NOMO-1 (cell line): ENCODE results near the gene SUMF1.
"Not testable (repeated sequence)": the region's sequence is repeated elsewhere in the genome, so short reads cannot be mapped to it uniquely, and the experiment has no call there.

Source experiments
- DNase-seq, 2 experiments: peaks; one replicate each; lab custom pipeline; 2025; ENCODE audit not compliant: unreplicated experiment in 2 of 2; lab: John Stamatoyannopoulos, UW

SUMF1 gene

DNA sequence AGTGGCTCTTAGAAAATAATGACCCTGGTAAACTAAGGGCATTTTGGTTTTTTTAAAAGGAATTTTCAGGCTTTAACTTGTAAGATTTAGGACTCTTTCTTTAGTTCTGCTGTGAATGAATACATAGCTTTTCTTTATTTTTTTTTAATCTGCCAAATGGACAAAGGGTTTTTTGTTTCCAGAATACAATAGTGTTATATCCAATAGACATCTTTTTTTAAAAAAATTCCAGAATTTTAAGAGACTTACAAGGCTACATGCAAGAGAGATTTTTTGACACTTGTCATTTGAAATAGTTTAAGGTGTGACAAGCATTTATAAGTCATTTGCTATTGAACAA is 125.8 kb downstream of the SUMF1 start:
- no peak for DNase-seq

DNA sequence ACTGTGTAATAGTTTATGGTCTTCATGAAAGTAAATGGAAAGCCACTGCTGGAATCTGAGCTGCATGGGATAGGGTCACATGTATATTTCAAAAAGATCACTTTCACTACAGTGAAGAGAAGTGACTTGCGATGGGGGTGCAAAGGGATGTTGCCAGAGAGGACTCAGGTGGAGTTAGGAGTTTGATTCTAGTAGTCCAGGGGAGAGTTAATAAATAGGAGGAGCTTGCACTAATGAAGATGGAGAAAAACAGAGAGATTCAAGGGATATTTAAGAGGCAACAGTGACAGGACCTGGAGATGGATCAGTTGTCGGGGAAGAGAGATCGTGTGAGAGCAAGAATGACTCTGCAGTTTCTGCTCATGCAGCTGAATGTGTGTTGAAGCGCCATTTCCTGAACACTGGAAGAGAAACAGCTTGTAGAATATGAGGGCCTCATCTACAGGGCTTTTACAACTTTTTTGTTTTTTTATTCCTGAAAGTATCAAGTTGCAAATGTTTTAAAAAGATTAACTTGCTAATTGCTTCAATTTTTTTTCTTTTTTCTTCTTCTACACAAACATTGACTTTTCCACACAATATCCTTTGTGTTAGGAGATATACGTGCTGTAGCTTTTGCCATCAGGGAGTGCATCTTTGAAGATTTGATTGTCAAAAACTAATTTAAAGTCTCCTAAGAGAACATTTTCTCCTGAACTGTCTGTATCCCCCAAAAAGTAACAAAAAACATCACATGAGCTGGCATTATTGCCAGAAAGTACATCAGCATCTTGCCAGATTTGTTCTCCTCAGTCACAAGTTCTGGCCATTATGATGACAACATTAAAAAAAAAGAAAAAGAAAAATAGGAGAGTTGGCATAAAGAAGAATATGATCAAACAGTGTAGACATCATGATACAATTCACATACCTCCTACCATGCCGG is 126.4 kb downstream of the SUMF1 start:
- DNase-seq = peak in 1 of 2 experiments; percentile 55

DNA sequence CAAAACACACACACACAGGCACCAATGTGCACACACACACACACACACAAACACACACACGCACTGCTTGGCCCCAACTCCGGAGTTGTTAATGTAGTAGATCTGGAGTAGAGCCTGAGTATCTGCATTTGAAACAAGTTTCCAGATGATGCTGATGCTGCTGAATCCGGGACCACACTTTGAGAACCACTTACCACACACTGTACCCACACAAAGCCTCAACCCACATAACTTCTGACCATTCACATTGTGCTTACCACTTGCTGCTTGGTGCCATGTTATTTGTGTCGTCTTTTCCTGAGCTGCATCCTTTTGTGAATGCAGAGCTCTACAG is 127.0 kb downstream of the SUMF1 start:
- DNase-seq = no peak

DNA sequence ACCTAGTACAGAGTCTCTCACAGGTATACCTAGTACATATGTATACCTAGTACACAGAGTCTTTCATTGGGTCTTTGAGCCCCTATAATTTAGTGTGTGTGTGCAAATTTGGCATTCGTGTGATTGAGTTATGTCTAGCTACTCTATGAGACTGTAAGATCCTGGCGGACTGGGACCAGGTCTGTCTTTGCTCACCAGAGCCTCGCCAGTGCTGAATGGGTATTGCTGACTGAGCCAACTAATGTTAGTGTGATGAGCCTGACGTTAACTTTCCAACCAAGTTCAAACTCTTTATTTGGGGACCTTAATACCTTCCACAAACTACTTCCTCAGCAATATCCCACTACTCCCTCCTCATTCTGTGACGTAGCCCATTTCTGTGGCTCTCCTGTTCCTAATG is 128.3 kb downstream of the SUMF1 start:
- no peak for DNase-seq

DNA sequence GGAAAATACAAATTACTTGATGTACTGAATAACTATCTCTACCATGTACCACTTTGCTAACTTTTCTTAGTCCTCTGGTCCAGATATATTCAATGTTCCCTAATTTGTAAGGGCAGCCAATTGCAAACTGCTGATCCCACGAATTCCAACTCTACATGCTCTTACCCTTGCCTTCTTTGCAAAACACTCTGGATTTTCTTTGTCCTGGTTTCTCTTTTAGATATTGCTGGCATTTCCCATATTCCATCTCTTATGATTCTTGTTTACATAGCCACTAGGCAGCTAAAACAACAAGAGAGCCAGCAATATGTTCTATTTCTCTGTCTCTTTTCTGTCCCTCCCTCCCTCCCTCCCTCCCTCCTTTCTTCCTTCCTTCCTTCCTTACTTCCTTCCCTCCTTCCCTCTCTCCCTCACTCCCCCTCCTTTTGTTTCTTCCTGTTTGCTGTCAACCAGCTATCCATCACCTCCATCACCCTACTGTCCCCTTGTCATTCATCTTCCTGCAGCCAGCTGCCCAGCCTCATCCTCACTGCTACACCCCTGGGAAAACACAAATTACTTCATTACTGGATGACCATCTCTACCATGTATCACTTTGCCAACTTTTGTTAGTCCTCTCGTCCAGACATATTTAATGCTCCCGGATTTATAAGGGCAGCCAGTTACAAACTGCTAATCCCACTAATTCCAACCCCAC is 130.1 kb downstream of the SUMF1 start:
- DNase-seq = no peak

DNA sequence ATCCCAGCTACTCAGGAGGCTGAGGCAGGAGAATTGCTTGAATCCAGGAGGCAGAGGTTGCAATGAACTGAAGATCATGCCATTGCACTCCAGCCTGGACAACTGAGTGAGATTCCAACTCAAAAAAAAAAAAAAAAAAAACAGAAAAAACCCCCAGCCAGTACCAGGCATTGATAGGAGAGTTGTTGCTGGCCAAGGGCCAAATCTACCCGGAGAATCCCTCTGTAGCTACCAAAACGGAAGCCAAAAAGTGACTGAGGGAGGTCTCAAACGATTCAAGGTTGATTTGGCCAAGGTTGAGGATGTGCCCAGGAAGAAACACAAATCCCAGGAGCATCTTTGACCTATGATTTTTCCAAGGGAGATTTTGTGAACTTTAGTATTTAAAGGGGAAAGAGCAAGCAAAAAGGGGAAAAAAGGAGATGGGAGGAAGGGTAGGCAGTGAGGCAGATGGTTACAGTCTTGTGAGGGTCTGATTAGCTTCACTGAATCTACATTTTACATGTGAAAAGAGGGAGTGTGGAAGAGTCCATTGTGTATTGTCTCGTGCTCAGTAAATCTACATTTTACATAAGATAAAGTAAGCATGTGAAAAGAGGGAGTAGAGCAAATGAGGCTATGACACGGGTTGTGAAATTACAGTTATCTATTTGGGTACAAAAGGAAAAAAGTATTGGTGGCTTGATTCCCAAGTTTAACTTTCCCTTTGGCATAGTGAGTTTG is 131.1 kb downstream of the SUMF1 start:
- DNase-seq = no peak

DNA sequence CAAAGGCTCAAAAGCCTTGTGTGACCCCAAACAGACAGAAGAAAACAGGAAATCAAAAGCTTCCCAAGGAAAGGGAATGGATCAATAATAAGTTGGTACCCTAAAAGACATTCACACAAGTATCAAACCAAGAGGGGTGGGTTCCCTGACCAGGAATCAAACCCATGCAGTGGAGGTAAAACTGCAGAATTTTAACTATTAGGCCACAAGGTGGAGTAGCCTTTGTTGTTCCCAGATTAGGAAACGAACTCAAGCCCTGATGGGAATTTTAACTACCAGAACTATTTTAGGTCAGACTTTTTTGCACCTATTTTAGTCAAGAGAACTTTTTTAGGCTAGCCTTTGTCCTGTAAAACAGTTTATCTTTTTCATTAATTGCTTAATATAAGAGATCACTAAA is 132.5 kb downstream of the SUMF1 start:
- no peak for DNase-seq

DNA sequence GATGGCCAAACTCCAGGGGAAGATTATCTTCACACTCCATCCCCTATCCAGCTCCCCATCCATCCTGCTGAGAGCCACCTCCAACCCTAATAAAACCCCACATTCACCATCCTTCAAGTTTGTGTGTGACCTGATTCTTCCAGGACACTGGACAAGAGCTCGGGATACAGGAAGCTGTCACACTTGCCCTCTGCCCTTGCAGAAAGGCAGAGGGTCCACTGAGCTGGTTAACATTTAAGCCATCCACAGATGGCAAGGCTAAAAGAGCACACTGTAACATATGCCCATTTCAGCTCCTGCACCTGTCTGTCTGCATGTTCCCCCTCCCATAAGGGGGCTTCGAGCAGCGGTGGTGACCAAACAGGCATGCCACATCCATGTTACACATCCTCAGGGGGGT is 134.1 kb downstream of the SUMF1 start:
- DNase-seq = no peak

DNA sequence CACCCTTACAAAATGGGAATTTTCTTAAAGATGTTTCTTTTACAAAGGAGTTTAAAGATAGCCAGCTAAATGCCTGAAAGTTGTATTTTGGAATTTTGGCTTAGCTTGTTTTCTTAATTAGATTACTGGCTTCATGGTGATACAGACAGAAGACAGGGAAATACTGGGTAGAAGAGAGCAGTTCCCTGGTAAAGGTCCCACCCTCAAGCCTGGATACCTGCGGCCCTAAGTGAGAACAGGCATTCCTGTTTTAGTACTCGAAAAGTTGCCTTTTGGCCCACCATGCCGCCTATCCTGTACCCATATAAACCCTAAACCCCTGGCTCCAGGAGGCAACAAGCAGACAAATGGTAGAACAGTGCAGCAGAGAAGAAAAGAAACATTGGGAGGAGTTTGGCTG is 134.5 kb downstream of the SUMF1 start:
- DNase-seq = no peak

DNA sequence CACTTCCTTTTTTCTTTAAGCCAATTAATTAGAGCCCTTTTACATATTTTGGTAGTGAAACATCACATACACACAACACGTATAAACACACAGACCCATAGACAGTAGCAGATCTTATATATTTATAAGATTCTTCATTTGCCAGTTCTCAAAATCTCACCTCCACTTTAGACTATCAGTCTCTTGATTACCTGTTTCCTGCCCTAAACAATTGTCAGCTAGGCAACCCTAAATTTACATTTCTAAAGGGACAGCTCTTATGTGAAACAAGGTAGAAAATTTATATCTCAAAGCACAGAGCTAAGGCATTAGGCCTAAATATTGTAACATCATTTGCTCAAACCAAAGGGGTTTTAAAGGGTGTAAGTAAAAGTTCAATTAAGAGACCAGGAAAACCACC is 135.0 kb downstream of the SUMF1 start:
- no peak for DNase-seq

DNA sequence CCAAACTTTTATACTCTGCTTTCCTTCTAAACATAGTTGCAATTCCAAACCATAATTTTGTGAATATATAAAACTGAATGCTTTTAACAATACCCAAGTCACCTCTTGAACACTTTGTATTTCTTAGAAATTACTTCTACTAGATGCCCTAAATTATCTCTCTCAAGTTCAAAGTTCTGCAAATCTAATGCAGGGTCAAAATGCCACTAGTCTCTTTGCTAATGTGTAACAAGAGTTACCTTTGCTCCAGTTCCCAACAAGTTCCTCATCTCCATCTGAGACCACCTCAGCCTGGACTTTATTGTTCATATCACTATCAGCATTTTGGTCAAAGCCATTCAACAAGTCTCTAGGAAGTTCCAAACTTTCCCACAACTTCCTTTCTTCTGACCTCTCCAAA is 137.3 kb downstream of the SUMF1 start:
- DNase-seq = not testable (repeated sequence)

DNA sequence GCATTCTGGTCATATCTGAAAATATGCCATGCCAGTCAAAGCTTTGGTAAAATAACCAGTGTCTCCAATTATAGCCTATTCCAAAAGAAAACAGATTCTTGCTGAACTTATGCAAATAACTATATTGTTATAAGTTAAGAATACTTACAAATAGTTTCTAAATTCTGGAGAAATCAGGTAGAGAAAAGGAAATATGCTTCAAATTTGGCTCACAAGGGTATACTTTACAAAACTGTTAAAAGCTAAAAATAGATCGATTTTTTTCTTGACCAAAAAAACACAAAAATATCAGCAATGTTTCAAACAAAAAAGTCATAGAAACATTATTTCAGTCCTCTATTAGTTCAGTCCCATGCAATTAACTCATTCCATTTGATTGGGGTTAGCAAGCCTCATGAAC is 140.2 kb downstream of the SUMF1 start:
- no peak for DNase-seq

DNA sequence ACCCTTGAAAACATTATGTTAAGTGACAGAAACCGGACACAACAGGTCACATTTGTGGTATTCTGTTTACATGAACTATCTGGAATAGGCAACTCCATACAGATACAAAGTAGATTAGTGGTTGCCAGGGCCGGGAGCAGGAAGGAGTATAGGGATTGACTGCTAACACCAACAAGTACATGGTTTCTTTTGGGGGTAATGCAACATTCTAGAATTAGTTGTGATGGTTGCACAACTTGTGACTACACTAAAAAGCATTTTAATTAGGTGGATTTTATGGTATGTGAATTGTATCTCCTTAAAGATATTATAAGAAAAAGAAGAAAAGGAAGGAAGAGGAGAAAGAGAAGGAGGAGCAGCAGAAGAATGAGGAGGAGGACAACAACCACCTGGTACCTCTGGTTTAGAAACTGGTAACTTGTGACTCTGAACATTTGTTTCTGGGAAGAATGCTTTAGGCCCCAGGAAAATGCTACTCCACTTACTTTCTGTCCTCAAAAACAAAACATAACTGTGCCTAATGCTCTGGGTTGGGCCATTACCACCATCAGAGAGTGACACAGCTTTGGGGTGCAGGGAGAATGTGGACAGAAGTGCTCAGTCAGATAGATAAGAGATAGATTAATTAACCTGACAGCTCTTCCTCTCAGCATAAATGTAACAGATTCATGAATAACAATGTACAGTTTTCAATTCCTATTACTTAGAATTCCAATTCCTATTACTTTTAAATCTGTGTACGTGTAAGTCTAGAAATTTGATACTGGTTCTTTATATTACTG is 143.6 kb downstream of the SUMF1 start:
- no peak for DNase-seq

DNA sequence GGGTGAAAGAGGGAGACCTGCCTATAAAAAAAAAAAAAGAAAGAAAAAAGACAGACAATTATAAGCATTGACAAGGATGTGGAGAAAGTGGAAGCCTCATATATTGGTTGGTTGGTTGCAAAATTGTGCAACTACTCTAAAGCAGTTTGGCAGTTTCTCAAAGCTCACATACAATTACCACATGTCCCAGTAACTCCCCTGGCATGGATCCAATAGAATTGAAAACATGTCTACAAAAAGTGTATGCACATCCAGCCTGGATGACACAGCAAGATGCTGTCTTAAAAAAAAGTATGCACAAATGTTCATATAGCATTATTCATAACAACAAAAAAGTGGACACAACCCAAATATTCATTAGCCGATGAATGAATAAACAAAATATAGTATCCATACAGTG is 144.4 kb downstream of the SUMF1 start:
- peak; percentile 69 to 84 for DNase-seq

DNA sequence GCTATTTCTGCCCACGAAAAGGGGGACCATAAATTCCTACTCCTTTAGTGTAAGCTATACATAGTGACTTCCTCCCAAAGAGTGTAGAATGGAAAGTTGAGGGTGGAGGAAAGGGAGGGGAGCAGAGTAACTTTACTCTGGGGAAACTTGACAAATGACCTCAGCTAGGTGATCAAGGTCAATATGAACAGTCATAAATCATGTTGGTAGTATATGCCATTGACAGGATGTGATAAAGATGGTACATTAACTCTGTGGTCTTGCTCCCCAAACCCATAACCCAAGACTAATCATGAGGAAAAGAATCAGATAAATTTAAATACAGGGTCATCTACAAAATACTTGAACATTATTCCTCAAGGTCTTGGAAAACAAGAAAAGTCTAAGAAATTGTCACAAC is 145.3 kb downstream of the SUMF1 start:
- no peak for DNase-seq

DNA sequence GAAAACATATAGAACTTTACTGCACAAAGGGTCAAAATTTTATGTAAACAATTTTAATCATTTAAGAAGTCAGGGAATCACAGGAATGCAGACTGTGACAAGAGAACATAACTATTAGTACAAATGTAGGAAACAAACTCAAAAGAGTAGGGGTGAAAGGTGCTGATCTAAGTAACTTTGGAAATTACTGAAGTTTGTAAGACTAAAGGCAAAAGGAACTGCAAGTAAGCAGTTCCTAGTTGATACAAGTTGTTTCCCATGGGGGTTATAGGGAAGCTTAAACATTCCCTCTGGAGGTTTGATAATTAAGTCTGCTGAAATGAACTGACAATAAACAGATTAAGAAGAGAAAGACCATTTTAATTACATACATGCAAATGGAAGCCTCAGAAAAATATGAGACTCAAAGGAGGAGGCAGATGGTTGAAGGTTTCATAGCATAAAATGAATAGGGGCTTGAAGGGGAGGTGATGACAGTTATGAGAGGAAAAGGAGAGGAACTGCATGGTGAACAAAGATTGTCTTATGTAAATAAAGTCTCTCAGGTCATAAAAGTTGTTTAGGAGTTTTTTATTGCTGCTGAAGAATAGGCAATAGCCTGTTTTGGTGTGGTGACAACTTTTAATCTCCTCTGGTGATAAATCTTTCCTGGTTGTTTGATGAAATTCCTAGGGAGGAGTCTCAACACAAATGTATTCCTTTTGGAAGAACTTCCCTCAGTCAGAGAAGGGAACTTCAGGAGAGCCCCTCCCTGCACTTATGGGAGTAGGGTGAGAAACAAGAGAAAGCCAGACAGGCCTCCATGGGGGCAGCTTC is 146.8 kb downstream of the SUMF1 start:
- no peak for DNase-seq

DNA sequence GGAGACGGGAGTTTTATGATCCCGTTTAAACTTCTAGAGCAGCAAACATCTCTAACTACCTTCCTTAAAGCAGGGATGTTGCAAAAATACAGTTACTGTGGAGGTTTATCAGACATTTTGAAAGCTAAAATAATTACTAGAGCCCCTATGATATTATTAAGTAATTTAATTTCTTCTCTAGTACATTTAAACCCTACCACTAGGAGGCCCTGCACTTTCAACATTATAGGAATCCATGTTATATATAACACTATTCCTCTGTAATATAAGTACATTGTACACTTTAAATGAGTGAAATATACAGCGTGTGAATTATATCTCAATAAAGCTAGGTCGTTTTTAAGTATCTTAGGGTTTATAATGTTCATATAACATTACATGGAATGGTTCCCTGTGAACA is 152.4 kb downstream of the SUMF1 start:
- DNase-seq = no peak

DNA sequence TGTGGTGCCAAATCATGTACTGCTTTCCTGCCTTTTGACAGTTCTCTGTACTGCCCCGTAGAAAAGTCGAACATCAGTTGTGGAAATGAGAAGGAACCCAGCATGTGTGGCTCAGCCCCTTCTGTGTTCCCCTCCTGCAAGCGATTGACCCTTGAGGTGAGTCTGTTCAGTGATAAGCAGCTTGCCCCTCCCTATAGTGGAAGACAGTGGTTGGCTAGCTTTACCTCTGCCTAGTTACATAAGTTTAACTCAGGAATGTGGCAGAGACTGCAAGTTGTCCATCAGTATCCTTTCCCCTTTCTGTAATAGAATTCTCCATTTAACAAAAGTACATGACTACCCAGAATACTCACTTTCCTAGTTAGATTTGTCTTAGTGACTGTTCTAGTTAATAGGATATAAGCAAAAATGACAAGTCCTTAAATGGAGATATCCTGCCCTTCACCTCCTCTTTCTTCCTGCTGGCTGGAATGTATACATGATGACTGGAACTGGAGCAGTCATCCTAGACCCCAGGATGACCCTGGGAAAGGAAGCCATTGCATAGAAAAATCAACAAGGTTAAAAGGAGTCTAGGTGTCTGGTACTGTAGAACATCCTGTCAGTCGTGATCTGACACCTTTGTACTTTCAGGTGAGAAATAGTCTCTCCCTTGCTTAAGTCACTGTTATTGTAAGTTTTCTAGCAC is 153.3 kb downstream of the SUMF1 start:
- no peak for DNase-seq

DNA sequence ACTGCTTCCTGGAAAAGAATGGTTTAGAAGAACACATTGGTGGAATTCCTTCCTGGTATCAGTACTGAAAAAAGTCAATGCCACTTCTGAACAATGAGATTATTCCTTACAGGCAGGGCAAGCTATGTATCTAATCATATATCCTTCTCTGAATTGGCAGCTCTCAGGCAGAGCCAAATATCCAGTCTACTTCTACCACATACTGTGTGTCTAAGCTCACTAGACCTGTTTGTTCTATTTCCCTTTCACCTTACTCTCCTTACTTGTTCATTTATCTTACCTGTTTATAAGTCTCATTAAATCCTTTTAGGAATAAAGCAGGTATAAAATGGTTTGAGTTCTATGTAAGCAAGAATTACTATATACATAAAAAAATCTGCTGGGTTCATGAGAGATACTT is 155.6 kb downstream of the SUMF1 start:
- no peak for DNase-seq
